PC-3 (cell line): ENCODE results near the gene PIRT.

Experiments
- EZH2 ChIP-seq: fragments of 300-600 bp; sonication (generic); IDR thresholded peaks from one replicate; pipeline ENCODE4 v1.6.1; 2017; ENCODE audit warnings: antibody characterized with exemption, mild to moderate bottlenecking, low read length; ENCODE audit not compliant: unreplicated experiment
- TF ChIP-seq, protein P1 (sequence below): fragments of 300-600 bp; sonication (generic); conservative IDR thresholded peaks from 2 replicates; pipeline ENCODE4 v1.5.1; 2017; ENCODE audit warnings: antibody characterized with exemption, low read depth, mild to moderate bottlenecking, low read length

DNA sequence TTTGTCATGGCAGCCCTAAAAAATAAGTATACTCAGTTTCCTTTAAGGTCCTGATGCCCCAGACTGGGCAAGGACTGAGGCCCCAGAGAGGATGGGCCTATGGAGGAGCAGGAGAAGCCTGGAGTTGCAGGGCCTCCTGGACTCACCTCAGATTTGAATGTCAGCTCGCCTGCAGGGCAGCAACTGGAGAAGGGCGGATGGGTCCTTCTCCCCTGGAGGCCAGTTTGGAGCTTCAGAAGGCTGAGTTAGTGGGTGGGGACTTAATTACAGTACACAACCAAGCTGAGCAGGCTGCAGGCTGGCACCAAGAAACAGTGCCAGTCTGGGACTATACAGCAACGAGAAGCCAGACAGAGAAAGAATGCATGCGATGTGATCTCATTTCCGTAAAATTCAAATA, 6.2 kb downstream of the PIRT start:
- TF ChIP-seq, protein P1, sequence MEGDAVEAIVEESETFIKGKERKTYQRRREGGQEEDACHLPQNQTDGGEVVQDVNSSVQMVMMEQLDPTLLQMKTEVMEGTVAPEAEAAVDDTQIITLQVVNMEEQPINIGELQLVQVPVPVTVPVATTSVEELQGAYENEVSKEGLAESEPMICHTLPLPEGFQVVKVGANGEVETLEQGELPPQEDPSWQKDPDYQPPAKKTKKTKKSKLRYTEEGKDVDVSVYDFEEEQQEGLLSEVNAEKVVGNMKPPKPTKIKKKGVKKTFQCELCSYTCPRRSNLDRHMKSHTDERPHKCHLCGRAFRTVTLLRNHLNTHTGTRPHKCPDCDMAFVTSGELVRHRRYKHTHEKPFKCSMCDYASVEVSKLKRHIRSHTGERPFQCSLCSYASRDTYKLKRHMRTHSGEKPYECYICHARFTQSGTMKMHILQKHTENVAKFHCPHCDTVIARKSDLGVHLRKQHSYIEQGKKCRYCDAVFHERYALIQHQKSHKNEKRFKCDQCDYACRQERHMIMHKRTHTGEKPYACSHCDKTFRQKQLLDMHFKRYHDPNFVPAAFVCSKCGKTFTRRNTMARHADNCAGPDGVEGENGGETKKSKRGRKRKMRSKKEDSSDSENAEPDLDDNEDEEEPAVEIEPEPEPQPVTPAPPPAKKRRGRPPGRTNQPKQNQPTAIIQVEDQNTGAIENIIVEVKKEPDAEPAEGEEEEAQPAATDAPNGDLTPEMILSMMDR, result no peak
- TF ChIP-seq EZH2, result no peak
